HG03432 (cell line): ENCODE results near the gene GRK4.

ENCODE experiments used
- ATAC-seq: cut with Tn5 transposase; IDR thresholded peaks from one replicate; pipeline ENCODE4 v1.9.1; 2021; ENCODE audit warnings: mild to moderate bottlenecking, moderate library complexity; ENCODE audit not compliant: unreplicated experiment

GRK4 gene

GRCh38 chr4:3067473-3068001 lies 104.2 kb downstream of the GRK4 start:
- no peak for ATAC-seq

- no peak for ATAC-seq
Observed at GRCh38 chr4:3069661-3070199, 106.4 kb downstream of the GRK4 start.

- no peak for ATAC-seq
Observed at GRCh38 chr4:3070709-3071500, 107.5 kb downstream of the GRK4 start.

- no peak for ATAC-seq
Observed at GRCh38 chr4:3071811-3072210, 108.4 kb downstream of the GRK4 start.

GRCh38 chr4:3073158-3074077 lies 110.0 kb downstream of the GRK4 start:
- peak; percentile 26 for ATAC-seq

GRCh38 chr4:3074078-3074845 lies 110.9 kb downstream of the GRK4 start, which contains the start of the genes HTT and HTT-AS:
Gene HTT (plus strand): TSS chr4:3074681. CDS start chr4:3074826, 145 bp downstream.
Gene HTT-AS (minus strand): TSS chr4:3074538.
- ATAC-seq: peak; percentile 82

- peak; percentile 6 for ATAC-seq
Observed at GRCh38 chr4:3074846-3075651, 111.7 kb downstream of the GRK4 start.

- no peak for ATAC-seq
Observed at GRCh38 chr4:3075652-3075981, 112.2 kb downstream of the GRK4 start.

- peak; percentile 29 for ATAC-seq
Observed at GRCh38 chr4:3077796-3078195, 114.4 kb downstream of the GRK4 start.

GRCh38 chr4:3079694-3080123 lies 116.3 kb downstream of the GRK4 start:
- no peak for ATAC-seq

GRCh38 chr4:3082925-3083515 lies 119.6 kb downstream of the GRK4 start:
- no peak for ATAC-seq

- no peak for ATAC-seq
Observed at GRCh38 chr4:3083732-3084131, 120.4 kb downstream of the GRK4 start.

GRCh38 chr4:3085948-3086670 lies 122.7 kb downstream of the GRK4 start:
- no peak for ATAC-seq

GRCh38 chr4:3087115-3087797 lies 123.9 kb downstream of the GRK4 start:
- no peak for ATAC-seq
